ENCODE data around the gene FAM171A1.

- TF ChIP-seq POLR2A (IDR thresholded peaks at IDR 0.05; ENCODE audit: low read depth, low read length) = no peak
- no peak for TF ChIP-seq POLR2AphosphoS5 (IDR thresholded peaks at IDR 0.05; ENCODE audit: low read depth, low read length)
- no peak for TF ChIP-seq SPI1 (IDR thresholded peaks at IDR 0.05; ENCODE audit: low read depth, low read length)
- TF ChIP-seq TAF1 (IDR thresholded peaks at IDR 0.05; ENCODE audit: low read depth, low read length) = no peak
- no peak for TF ChIP-seq POU2F2 (IDR thresholded peaks at IDR 0.05; ENCODE audit: low read depth, low read length)
These were observed 65.9 kb downstream of the FAM171A1 start for GRCh38 chr10:15305161-15305560.

Measured in GM12891 (cell line).